Stimulated activated CD8-positive, alpha-beta memory T cell treated with anti-CD3 and anti-CD28 coated beads, Interleukin-12 subunit alpha, Interleukin-12 subunit beta, amount 100 ng/mL, for 24 hours (primary cell): ENCODE results near the gene FAF1.

Source experiments
- DNase-seq: peaks from one replicate; pipeline ENCODE4 v3.0.0-alpha.2; 2020; ENCODE audit errors: extremely low read depth

The FAF1 gene

GRCh38 chr1:50416553-50417453 lies 543.3 kb downstream of the FAF1 start:
- no peak for DNase-seq

- no peak for DNase-seq
These were observed 543.9 kb downstream of the FAF1 start for GRCh38 chr1:50416150-50416527.

GRCh38 chr1:50415235-50416149 lies 544.6 kb downstream of the FAF1 start:
- DNase-seq: no peak

GRCh38 chr1:50414853-50415234 lies 545.2 kb downstream of the FAF1 start:
- DNase-seq: no peak

- DNase-seq: no peak
These were observed 547.1 kb downstream of the FAF1 start for GRCh38 chr1:50412813-50413476.

GRCh38 chr1:50405814-50406213 lies 554.3 kb downstream of the FAF1 start:
- no peak for DNase-seq

GRCh38 chr1:50393522-50394120 lies 566.4 kb downstream of the FAF1 start:
- no peak for DNase-seq
